Measurements from ENCODE around the gene NADK. TPM values are rescaled to one million over a fixed set of nuclear protein-coding genes. Genes with fewer than 3 reads are reported as not detected.

NADK gene
- total and polyA plus RNA-seq, 2 of the 13 experiments (the other 11 are each of a cell fraction or from before 2014, with no cell fraction given): 56.6 to 60.1 TPM

- TF ChIP-seq THAP9 (CRISPR knock-in tag; IDR thresholded peaks at IDR 0.05; ENCODE audit: borderline replicate concordance) (peak; percentile 70; the same call in 1 of the 2 replicates), POLR2AphosphoS2 (IDR thresholded peaks at IDR 0.05; ENCODE audit: low read depth, low read length) (no peak), GZF1 (CRISPR knock-in tag; IDR thresholded peaks at IDR 0.05) (no peak; the same call in 1 of the 2 replicates), MLX (CRISPR knock-in tag; IDR thresholded peaks at IDR 0.05) (no peak), ZNF784 (CRISPR knock-in tag; IDR thresholded peaks at IDR 0.05; ENCODE audit: borderline replicate concordance) (peak; percentile 44; the same call in 1 of the 2 replicates), HHEX (CRISPR knock-in tag; IDR thresholded peaks at IDR 0.05) (no peak), ATM (IDR thresholded peaks at IDR 0.05; ENCODE audit: borderline replicate concordance) (no peak), ZMYM4 (CRISPR knock-in tag; IDR thresholded peaks at IDR 0.05) (peak; percentile 43; the same call in 1 of the 2 replicates), FOXC1 (CRISPR knock-in tag; IDR thresholded peaks at IDR 0.05; ENCODE audit: borderline replicate concordance) (peak; percentile 60), ZNF615 (CRISPR knock-in tag; IDR thresholded peaks at IDR 0.05; ENCODE audit: borderline replicate concordance) (no peak), KLF15 (CRISPR knock-in tag; IDR thresholded peaks at IDR 0.05; ENCODE audit: borderline replicate concordance) (0 out of 2 replicates have a peak, but pooled peaks have one; percentile 66), PCBP1 (IDR thresholded peaks at IDR 0.05; ENCODE audit: borderline replicate concordance, low read depth, low read length) (no peak), GTF2F1 (IDR thresholded peaks at IDR 0.05; ENCODE audit: low read length) (no peak), NKX3-1 (CRISPR knock-in tag; IDR thresholded peaks at IDR 0.05) (0 out of 2 replicates have a peak, but pooled peaks have one; percentile 55), PHF8 (CRISPR knock-in tag; IDR thresholded peaks at IDR 0.05) (peak; percentile 71), CSRNP2 (CRISPR knock-in tag; conservative IDR thresholded peaks at IDR 0.05; ENCODE audit: low read depth) (no peak), ZNF646 (CRISPR knock-in tag; IDR thresholded peaks at IDR 0.05) (peak; percentile 71; the same call in 1 of the 2 replicates)
Observed at GRCh38 chr1:1778663-1779319, 521 bp upstream of the NADK start (continued).

All from HepG2 (cell line).